Stimulated activated CD8-positive, alpha-beta memory T cell treated with anti-CD3 and anti-CD28 coated beads, Interleukin-15, amount 100 ng/mL, for 4 hours (primary cell): ENCODE measurements around the gene PC.

Experiments
- DNase-seq, 2 donors: peaks; one replicate each; pipeline ENCODE4 v3.0.0-alpha.2; 2020; ENCODE audit warnings: low read depth in 2 of 2

PC gene

DNA sequence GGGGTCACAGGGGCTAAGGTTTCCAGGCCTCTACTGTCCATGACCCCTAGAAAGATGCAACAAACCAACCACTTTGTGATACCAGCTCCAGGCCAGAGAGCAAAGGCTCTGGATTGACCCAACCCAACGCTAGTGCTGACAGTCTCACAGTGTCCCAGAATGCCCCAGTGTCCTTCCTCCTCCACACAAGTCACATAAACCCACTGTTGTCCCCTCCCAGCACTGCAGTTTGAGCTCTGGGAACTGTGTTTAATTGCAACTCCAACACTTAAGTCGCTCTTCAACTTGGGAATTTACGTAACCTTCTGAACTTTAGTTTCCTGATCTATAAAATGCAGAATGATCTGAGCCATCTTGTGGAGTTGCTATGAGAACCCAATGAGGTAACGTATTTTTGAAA is 47.5 kb downstream of the PC start:
- DNase-seq = no peak

DNA sequence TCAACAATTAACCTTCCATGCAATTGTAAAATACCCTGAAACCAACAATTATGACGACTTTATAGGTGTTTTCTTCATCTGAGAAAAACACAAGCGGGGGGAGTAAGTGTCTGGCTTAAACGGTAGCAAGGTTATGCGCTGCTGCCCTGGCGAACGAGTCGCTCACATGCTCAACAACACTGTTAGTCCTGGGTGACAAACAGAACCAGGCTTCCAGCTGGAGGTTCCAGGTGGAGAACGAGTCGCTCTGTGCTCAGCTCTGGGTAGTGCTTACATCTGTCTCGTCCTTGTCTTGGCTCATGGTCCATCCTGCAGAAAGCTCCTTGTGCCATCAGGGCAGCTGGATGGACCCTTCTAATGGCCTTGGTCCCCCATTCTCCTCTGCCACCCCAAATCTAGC is 48.2 kb downstream of the PC start:
- DNase-seq = no peak

- DNase-seq = no peak
These were observed 49.0 kb downstream of the PC start for GRCh38 chr11:66909181-66909580.

GRCh38 chr11:66907751-66908630 is 50.2 kb downstream of the PC start:
- no peak for DNase-seq

- no peak for DNase-seq
These were observed 52.0 kb downstream of the PC start for GRCh38 chr11:66906061-66906733.

DNA sequence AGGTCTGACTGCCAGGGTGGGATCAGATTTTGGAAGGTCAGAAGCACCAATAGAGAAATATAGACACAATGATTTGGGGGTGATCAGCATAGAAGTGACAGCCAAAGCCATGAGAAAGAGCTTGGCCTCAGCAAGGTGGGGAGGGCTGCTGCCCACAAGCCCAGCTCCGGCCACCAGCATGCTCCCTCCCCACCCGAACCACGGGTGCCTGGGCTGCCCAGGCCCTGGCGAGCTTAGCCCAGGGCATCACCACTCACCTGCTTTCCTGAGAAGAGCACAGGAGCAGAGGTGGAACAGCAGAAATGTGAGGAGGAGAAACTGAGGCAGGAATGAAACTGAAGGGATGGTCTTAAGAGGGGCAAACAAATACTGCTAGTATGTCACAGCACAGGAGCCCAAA is 52.6 kb downstream of the PC start:
- DNase-seq = no peak

- no peak for DNase-seq
These were observed 53.1 kb downstream of the PC start for GRCh38 chr11:66904981-66905521.

DNA sequence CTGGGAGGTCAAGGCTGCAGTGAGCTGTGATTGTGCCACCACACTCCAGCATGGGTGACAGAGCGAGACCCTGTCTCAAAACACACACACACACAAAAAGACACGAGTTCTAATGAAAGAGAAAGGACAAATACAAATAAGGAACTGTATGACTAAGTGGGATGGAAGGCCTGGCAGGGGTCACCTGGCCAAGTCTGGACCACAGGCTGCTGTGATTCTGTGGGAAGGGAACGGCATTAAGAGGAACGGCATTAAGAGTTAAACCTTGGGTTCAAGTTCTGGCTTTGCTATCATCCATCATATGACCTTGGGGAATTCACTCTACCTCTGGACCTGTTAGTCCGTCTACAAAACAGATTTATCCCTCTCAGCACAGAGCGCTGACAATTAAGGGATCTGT is 53.6 kb downstream of the PC start:
- DNase-seq = no peak

- no peak for DNase-seq
These were observed 54.1 kb downstream of the PC start for GRCh38 chr11:66904055-66904454.

GRCh38 chr11:66902486-66903177 is 55.6 kb downstream of the PC start:
- DNase-seq = no peak

GRCh38 chr11:66901964-66902390 is 56.2 kb downstream of the PC start:
- DNase-seq = no peak

GRCh38 chr11:66894141-66894540 is 64.0 kb downstream of the PC start:
- DNase-seq = no peak

GRCh38 chr11:66892911-66893310 is 65.3 kb downstream of the PC start:
- DNase-seq = no peak

DNA sequence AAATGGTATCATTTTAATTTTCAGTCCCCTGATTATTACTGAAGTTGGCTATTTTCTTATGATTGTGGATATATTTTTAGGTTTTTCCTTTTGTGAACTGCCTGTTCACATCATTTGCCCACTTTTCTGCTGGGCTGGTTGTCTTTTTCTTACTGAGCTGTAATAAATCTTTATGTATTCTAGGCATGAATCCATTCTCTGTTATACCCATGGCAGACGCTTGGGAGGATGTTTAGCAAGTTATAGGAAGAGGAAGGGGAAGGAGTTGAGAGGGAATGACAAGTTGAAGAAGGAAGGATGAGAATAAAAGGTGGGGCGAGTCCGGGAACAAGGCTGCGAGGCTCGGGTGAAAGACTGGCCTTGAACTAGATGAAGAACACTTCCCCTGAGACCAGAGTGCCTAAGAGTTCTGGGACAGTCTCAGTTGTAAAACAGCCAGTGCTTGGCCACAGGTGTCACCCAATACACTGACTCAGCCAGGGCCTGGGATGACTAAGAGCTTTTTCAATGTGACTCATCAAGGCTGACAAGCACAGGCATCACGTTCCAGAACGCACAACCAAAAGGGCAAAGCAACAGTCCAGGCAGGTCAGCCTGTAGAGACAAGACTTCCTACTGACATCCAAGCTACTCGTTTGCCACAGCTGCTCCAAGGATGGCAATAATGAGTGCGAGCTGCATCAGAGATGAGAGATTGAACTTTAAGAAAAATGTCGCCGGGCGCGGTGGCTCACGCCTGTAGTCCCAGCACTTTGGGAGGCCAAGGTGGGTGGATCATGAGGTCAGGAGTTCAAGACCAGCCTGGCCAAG is 66.1 kb downstream of the PC start:
- no peak for DNase-seq

DNA sequence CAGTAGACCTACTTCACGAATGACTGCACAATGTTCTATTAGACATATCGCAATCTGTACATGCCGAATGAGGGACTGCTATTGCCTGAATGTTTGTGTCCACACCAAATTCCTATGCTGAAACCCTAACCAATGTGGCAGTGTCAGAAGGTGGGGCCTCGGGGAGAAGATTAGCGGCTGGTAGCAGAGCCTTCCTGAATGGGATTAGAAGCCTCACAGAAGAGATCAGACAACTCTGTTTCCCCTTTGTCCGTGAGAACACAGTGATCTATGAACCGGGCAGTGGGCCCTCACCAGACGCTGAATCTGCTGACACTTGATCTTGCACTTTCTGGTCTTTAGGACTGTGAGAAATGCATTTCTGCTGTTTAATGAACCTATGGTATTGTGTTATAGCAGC is 68.2 kb downstream of the PC start:
- no peak for DNase-seq

GRCh38 chr11:66888282-66888681 is 69.9 kb downstream of the PC start:
- no peak for DNase-seq

DNA sequence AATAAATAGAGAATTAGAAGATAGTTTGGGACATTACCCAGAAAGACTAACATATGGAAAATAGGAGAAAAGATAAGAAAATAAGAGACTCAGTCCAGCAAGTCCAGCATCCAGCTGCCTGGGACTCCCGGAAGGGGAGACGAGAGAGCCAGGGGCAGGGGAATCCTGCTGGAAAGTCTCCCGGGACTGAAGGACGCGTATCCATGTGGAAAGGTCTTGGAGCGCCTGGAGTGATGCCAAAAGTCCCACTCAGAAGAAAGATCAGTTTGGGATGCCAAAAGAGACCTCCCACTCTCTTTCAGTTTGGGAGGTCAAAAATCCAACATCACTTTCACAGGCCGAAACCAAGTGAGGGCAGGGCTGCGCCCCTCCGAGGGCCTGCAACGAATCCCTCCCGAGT is 70.7 kb downstream of the PC start:
- DNase-seq = no peak

DNA sequence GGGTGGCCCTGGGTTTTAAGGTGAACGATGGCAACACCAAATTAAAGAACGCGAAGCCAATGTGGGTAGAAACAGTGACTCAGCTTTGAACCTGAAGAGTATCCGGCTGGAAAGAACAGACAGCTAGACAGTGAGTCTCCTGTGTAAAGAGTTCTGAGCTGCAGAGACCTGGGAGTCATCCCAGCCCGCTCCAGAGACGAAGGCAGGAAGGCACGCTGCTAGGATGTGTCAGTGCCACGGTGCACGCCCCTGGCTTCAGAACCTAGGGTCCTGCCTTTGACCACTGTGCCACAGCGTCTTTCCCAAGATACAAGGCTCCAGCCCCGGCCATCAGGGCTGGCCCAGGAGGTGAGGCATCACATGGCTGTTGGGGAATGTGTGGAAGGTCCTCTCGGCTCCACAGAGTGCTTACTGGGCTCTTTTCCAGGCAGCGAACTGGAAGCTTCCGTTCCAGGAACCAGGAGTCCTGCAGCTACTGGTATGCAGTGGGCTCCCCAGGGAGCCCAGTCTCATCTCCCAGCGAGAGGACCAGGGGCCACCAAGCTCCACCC is 71.4 kb downstream of the PC start:
- no peak for DNase-seq

DNA sequence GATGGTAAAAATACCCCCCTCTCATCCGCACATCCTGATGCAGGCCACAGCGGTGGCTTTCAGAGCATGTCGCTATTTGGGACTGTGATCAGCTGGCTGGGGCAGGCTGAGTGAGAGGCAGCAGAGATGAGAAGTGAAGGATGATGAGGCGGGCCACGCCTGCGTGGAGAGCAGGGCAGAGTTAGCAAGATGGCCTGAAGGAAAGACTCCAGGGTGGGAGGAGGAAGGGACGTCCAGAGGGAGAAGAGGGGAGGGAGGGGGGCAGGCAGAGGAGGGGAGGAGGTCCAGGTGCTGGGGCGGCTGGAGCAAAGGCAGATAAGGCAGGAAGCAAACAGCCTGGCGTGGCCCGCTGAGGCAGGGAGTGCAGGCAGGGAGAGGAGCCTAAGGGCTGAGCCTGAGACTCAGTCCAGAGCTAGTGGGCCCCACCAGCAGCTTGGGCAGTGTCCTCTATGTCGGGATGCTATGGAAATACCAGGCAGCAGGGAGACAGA is 72.2 kb downstream of the PC start:
- no peak for DNase-seq

DNA sequence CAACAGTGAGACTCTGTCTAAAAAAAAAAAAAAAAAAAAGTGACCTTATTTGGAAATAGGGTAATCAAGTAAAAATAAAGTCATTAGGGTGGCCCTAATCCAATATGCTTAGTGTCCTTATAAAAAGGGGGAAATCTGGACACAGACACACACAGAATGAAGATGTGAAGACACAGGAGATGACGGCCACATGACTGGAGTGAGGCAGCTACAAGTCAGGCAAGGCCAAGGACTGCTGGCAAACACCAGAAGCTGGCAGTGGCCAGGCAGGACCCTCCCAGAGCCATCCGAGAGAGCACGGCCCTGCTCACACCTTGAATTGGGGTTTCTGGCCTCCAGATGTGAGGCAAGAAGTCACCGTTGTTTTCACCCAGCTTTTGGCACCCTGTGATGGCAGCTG is 72.7 kb downstream of the PC start:
- DNase-seq = no peak

- DNase-seq = no peak
These were observed 73.7 kb downstream of the PC start for GRCh38 chr11:66884443-66884842.
